SJSA1 (cell line): ENCODE data around the gene CHMP1B. TPM values are rescaled to one million over a fixed set of nuclear protein-coding genes. Genes with fewer than 3 reads are reported as not detected.
"Not testable (repeated sequence)": the region's sequence is repeated elsewhere in the genome, so short reads cannot be mapped to it uniquely, and the experiment has no call there.

Experiments
- DNase-seq, 2 experiments: peaks; one replicate each; pipeline ENCODE4 v3.0.0-alpha.2; 2015 to 2020; ENCODE audit warnings: low spot score in 2 of 2, low read depth in 1 of 2
- H3K27ac ChIP-seq: fragments of 250-450 bp; sonication (Bioruptor Pico); 2 replicates; pipeline ENCODE4 v1.5.1; 2020; ENCODE audit warnings: mild to moderate bottlenecking, moderate library complexity
- H3K27me3 ChIP-seq: fragments of 250-450 bp; sonication (Bioruptor Pico); replicated peaks from 2 replicates; pipeline ENCODE4 v1.5.1; 2020; ENCODE audit warnings: mild to moderate bottlenecking, moderate library complexity
- H3K36me3 ChIP-seq: fragments of 250-450 bp; sonication (Bioruptor Pico); 2 replicates; pipeline ENCODE4 v1.5.1; 2020; ENCODE audit warnings: mild to moderate bottlenecking
- H3K4me1 ChIP-seq: fragments of 250-450 bp; sonication (Bioruptor Pico); replicated peaks from 2 replicates; pipeline ENCODE4 v1.6.1; 2021; ENCODE audit warnings: mild to moderate bottlenecking
- H3K4me3 ChIP-seq: fragments of 250-450 bp; sonication (Bioruptor Pico); 2 replicates; pipeline ENCODE4 v1.5.1; 2020; ENCODE audit warnings: mild to moderate bottlenecking
- H3K9me3 ChIP-seq: fragments of 250-450 bp; sonication (Bioruptor Pico); replicated peaks from 2 replicates; pipeline ENCODE4 v1.5.1; 2020; ENCODE audit warnings: mild to moderate bottlenecking
- total RNA-seq: library from RNA; depleted of rRNA; stranded (reverse); fragments of >200 nt; shearing (Covaris generic); gene quantifications from 2 replicates; pipeline ENCODE4 v1.2.3, GENCODE V29; 2014

CHMP1B gene
- total RNA-seq, 1 experiment from 2014 or later, result 32.9 TPM

DNA sequence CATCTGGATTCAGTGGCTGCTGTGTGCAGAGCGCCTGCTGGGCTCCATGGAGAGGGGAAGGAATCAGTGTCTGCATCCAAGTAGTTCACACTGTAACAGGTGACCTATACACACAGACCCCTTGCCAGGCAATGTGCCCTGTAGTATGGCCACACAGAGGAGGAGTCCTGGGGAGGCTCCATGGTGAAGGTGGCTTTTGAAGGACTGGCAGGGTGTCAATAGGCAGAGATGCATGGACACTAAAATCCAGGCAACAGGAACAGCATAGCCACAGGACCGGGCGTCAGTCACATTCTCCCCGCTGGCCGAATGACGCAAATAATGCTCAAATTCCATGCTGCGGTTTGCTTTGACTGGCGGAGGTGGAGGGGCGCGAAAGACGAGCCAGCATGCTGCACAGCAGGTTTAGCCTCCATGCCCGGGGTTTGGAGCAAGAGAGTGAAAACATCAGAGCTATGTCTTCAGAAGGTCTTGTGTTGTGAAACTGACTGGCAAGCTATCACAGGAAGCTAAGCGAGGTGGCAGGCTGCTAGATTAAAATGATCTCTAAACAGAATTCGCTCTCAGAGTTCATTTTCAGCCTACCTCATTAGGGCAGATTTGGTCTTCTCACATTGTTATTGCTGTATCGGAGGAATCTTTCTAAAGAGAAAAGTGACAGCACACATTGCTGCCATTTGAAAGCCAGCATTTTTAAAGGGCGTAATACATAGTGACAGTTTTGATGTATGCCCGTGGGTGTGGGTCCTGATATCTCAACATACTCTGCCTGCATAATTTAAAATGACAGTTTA is 1.2 kb upstream of the CHMP1B start:
- Histone ChIP-seq H3K27me3 (no peaks in the 10 kb centered on the region), H3K4me3 (peak overlapping the region; percentile 73)

DNA sequence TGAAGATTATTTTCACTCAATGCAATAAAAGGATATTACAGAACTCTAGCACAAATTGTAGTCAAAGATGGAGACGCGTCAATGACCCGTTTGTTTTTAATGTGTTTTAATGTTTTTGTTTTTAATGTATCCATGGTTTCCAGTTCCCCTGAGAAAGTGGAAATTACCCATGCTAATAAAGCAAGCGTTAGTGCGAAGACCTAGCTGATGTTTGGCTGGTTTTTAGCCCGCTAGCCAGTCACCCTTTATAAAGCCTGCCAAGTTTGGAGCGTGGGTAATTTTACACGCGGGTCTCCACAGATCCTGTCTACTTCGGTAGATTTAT is 430 bp upstream of the CHMP1B start:
- Histone ChIP-seq H3K36me3 (peaks cover 8% of the 10 kb centered on the region), H3K27me3 (no peaks in the 10 kb centered on the region)
- DNase-seq, result no peak

More for the DNA sequence above, 1.2 kb upstream of the CHMP1B start:
- peak; percentile 80 to 85 for DNase-seq
- peaks cover 8% of the 10 kb centered on the region for H3K36me3 ChIP-seq
- peaks cover 20% of the 10 kb centered on the region for H3K4me1 ChIP-seq
- no peaks in the 10 kb centered on the region for H3K9me3 ChIP-seq
- peak overlapping the region; percentile 91 for H3K27ac ChIP-seq

DNA sequence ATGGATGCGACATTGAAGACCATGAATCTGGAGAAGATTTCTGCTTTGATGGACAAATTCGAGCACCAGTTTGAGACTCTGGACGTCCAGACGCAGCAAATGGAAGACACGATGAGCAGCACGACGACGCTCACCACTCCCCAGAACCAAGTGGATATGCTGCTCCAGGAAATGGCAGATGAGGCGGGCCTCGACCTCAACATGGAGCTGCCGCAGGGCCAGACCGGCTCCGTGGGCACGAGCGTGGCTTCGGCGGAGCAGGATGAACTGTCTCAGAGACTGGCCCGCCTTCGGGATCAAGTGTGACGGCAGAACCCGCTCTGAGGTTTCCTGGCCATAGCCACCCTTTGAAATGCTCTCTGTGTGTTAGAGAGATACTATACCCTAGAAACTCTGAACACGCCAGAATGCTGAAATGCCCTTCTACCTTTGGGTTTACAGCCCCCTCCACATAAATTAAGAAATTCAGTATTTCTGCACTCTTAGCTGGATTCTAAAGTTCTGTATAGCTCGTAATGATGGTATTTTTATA is 659 bp downstream of the CHMP1B start:
- Histone ChIP-seq H3K27ac (peak overlapping the region; percentile 91), H3K4me1 (peaks cover 29% of the 10 kb centered on the region), H3K9me3 (no peaks in the 10 kb centered on the region), H3K36me3 (peaks cover 8% of the 10 kb centered on the region), H3K4me3 (peak overlapping the region; percentile 73), H3K27me3 (no peaks in the 10 kb centered on the region)
- DNase-seq, result peak in 1 of 2 experiments; percentile 45

More for the DNA sequence above, 430 bp upstream of the CHMP1B start:
- Histone ChIP-seq H3K27ac (peak overlapping the region; percentile 91), H3K9me3 (no peaks in the 10 kb centered on the region), H3K4me1 (peaks cover 20% of the 10 kb centered on the region), H3K4me3 (peak overlapping the region; percentile 73)

DNA sequence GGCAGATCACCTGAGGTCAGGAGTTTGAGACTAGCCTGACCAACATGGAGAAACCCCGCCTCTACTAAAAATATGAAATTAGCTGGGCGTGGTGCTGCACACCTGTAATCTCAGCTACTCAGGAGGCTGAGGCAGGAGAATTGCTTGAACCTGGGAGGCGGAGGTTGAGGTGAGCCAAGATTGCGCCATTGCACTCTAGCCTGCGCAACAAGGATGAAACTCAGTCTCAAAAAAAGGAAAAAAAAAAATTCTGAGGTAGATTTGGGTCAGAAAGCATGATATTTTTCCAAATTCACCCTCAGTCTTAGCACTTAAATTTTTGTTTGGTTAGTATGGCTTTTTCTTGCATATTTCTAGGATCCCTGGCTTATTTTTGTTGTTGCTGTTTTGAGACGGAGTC is 3.3 kb downstream of the CHMP1B start:
- H3K27ac ChIP-seq, H3K9me3 ChIP-seq: not testable (repeated sequence)

DNA sequence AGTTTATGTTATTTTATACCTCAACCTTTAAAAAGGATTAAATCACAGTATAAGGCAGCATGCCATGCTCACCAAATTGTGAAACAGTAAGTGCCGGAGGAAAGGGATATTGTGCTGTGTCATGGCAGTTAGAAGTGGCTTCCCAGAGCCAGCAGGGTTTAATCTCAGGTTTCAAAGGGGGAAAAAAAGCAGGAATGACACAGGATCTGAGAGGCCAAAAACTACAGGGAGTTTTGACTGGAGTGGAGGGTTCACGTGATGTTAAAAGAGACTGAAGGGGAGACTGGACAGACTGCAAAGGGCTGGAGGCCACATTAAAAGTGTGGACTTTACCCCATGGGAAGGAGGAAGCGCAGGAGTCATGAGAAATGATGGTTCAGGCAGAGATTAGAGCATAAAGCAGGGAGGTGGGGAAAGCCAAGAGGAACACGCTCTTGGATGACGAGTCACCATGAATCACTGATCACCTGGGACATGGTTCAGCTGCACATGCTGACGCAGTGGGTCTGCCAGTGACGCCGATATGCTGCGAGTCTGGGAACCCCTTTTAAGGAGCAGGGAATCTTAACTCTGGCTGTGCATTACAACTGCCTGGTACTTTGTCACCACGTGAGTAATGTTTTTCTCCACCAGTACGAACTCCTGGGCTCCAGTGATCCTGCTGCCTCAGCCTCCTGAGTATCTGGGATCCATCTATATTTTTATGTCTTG is 6.1 kb downstream of the CHMP1B start:
- no peaks in the 10 kb centered on the region for H3K27me3 ChIP-seq
- DNase-seq, result peak; percentile 64 to 78
- H3K4me3 ChIP-seq, result no peak overlapping the region

More for the DNA sequence above, 3.3 kb downstream of the CHMP1B start:
- not testable (repeated sequence) for DNase-seq, H3K36me3 ChIP-seq, H3K4me3 ChIP-seq, H3K27me3 ChIP-seq
- peaks cover 49% of the 10 kb centered on the region for H3K4me1 ChIP-seq

DNA sequence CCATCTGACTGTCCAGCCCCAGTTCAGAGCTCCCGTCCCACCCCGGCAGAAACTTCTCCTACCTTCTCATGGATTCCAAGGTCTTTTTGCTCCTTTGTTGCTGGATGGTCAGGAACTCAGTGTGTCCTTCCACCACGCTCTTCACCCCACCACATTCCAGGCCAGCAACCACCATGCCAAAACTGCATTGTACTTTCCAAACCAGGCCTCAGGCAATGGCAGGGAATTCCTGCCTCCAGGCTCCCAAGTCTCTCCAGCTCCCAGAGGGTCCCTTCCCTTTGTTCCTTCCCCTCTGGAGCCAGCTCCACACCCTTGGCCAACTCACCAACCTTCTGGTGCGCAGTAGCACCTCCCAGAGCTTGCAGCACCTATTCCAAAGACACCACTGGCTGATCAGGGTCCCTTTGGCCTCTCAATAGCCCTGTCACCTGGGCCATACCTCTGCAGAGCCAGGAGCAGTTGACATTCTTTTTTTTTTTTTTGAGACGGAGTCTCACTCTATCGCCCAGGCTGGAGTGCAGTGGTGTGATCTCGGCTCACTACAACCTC is 8.1 kb downstream of the CHMP1B start:
- H3K4me1 ChIP-seq, result peaks cover 44% of the 10 kb centered on the region
- H3K27ac ChIP-seq, result peak overlapping the region; percentile 70
- no peak overlapping the region for H3K4me3 ChIP-seq
- H3K9me3 ChIP-seq, result no peaks in the 10 kb centered on the region
- no peaks in the 10 kb centered on the region for H3K27me3 ChIP-seq
- no peak for DNase-seq
- no peaks in the 10 kb centered on the region for H3K36me3 ChIP-seq

More for the DNA sequence above, 6.1 kb downstream of the CHMP1B start:
- peaks cover 47% of the 10 kb centered on the region for H3K4me1 ChIP-seq
- peak overlapping the region; percentile 83 for H3K27ac ChIP-seq
- no peaks in the 10 kb centered on the region for H3K9me3 ChIP-seq
- 0 out of 2 replicates have a peak, but pooled peaks cover 4% of the 10 kb centered on the region for H3K36me3 ChIP-seq

DNA sequence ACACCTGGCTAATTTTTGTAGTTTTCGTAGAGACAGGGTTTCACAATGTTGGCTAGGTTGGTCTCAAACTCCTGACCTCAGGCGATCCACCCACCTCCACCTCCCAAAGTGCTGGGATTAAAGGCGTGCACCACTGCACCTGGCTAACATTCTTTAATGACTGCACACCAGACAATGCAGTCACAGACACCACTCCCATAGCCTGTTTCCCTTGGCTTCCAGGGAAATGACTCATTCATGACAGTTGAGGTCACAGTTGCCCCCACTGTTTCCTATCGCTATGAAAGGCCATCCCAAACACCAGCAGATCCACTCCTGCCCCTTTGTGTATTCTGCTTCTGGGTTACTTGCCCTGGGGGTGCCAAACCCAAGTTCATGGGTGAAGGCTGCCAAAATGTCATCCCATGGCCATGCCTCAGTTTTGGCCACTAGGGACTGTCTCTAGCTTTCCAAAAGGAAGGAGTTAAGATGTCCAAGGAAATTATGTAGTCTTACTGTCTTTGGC is 8.7 kb downstream of the CHMP1B start:
- H3K4me1 ChIP-seq, result peaks cover 44% of the 10 kb centered on the region
- no peaks in the 10 kb centered on the region for H3K27me3 ChIP-seq
- H3K27ac ChIP-seq, result peak overlapping the region; percentile 70
- H3K9me3 ChIP-seq, result no peaks in the 10 kb centered on the region
- peak; percentile 61 to 66 for DNase-seq
- H3K36me3 ChIP-seq, result no peaks in the 10 kb centered on the region
- no peak overlapping the region for H3K4me3 ChIP-seq

DNA sequence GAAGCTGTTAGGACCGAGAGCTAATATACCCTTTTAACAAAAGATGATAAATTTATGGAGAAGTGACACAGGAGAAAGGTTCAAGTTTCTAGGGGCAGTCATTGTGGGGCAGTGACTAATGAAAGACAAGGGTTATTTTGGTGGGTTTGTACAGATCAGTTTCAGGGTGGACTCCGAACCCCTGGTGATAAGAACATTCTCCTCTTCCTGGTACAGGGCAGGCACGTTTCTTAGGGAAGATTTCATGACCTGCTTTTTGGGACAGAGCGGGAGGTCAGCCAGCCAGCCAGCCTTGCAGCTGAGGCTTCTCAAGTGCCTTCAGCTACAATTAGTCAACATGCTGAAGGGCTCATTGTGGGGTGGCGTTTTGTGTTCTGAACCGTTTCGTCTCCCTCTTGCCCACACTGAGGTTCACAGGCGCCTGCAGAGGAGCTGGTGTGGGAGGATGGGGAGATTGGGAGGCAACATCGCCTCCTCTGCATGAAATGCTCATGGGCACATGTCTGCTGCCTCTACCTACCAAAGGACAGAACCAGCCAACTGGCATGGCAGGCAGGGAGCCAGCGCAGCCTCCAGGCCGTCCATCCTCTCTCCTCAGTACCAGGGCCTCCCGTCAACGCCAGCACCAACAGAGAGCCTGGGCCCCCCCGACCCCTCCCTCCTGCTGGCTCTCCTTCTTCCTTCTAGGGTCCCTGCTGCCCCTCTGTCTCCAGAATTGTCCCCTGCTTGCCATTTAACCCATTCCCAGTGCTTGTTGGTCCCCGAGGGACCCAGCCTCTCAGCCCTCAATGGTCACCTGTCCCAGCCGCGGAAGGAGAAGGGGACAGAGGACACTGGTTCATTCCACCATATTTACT is 9.6 kb downstream of the CHMP1B start:
- no peak for DNase-seq
- H3K36me3 ChIP-seq, result no peaks in the 10 kb centered on the region
- H3K27ac ChIP-seq, result peak overlapping the region; percentile 70
- no peaks in the 10 kb centered on the region for H3K27me3 ChIP-seq
- peaks cover 44% of the 10 kb centered on the region for H3K4me1 ChIP-seq
- no peaks in the 10 kb centered on the region for H3K9me3 ChIP-seq
- no peak overlapping the region for H3K4me3 ChIP-seq

DNA sequence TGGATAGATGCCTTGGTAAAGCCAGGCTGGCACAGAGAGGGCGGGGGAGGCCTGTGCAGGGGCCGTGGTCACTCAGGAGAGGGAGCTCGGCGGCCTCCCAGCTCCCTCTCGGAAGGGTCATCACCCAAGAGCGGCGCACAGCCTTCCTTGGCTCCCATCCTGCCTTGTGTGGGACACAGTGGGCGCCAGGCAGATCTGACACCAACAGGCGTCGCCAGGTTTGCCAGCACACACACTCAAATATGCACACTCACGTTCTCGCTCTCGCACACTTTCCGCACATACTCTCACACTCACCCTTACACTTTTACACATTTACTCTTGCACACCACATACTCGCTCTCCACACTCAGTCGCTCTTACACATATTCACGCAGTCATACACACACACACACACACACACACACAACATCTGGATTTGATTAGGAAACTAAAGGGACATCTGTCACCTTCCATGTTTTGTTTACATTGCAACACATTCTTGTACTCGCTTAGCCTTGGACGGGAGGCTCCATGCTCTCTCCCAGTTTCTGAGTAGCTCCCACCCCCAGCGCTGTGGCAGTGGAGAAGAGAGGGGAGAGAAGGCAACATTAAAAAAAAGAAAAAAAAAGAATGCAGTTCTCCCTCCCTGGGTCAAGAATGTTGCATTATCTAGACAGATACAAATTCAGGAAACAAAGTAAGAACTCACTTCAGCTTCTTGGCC is 10.5 kb downstream of the CHMP1B start:
- H3K27me3 ChIP-seq, result no peaks in the 10 kb centered on the region
- H3K4me3 ChIP-seq, result no peak overlapping the region
- H3K36me3 ChIP-seq, result no peaks in the 10 kb centered on the region
- H3K4me1 ChIP-seq, result peaks cover 36% of the 10 kb centered on the region
- H3K27ac ChIP-seq, result no peak overlapping the region
- DNase-seq, result no peak
- no peaks in the 10 kb centered on the region for H3K9me3 ChIP-seq

DNA sequence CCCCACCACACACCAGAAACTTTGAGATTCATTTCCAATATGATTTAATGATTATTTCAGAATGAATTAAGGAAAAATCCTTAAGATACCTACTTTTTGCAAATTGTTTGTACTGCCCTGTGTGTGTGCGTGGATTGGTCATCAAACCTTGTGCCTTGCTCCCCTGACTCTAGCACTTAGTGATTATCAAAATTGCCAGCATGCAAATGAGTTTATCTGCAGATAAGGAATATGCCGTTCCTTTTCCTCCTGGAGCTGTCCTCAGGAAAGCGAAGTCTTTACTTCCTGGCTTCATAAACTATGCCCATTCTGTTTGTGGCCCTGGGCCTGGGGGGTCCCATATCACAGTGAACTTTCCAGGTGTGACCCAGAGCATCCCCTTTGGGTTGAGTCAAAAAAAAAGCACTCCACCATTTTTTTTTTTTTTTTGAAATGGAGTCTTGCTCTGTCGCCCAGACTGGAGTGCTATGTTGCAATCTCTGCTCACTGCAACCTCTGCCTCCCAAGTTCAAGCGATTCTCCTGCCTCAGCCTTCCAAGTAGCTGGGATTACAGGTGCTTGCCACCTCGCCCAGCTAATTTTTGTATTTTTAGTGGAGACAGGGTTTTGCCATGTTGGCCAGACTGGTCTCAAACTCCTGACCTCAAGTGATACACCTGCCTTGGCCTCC is 11.4 kb downstream of the CHMP1B start:
- no peak overlapping the region for H3K27ac ChIP-seq
- H3K9me3 ChIP-seq, result no peaks in the 10 kb centered on the region
- no peak for DNase-seq
- no peak overlapping the region for H3K4me3 ChIP-seq
- no peaks in the 10 kb centered on the region for H3K36me3 ChIP-seq
- peaks cover 27% of the 10 kb centered on the region for H3K4me1 ChIP-seq
- no peaks in the 10 kb centered on the region for H3K27me3 ChIP-seq

DNA sequence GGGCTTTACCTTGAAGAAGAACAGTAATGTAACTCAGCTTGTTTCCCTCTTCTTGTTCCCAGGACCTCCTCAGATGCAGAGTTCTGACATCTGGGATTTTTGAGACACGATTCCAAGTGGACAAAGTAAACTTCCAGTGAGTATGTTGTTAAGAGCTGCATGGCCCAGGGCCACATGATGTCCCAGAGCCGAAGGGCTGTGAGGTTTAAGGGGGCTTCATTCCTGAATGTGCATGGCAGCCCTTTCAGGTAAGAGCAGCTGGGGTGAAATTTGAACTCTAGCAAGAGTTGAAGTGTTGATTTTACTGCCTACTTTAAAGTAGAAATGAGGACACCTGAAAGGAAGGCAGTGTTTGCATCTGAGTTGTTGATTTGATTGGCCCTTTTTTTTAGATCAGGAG is 13.3 kb downstream of the CHMP1B start:
- Histone ChIP-seq H3K4me1 (peaks cover 13% of the 10 kb centered on the region), H3K4me3 (no peak overlapping the region), H3K27ac (no peak overlapping the region), H3K9me3 (no peaks in the 10 kb centered on the region), H3K36me3 (no peaks in the 10 kb centered on the region), H3K27me3 (no peaks in the 10 kb centered on the region)
- no peak for DNase-seq

DNA sequence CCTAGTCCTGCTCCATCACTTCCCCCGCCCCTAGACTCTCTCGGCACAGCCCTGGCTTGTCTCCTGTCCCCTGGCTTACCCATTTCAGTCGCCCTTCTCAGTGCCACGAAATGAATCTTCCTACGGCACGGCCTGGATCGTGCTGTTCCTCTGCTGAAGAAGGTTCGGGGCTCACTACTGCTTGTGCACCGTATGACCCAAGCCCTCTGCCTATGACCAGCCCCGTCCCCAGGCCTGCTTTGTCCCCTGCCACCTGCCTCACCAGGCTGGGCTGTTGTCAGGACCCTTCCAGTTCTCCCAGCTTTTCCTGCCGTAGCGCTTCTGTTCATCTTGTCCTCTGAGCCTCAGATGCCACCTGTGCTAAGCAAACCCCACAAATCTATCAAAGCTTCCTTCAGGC is 13.9 kb downstream of the CHMP1B start:
- DNase-seq, result no peak
- Histone ChIP-seq H3K36me3 (no peaks in the 10 kb centered on the region), H3K27ac (no peak overlapping the region), H3K27me3 (no peaks in the 10 kb centered on the region), H3K4me1 (peaks cover 7% of the 10 kb centered on the region), H3K4me3 (no peak overlapping the region), H3K9me3 (no peaks in the 10 kb centered on the region)
